Endothelial cell of umbilical vein (primary cell): ENCODE measurements around the gene ANKRD28. TPM values are rescaled to one million over a fixed set of nuclear protein-coding genes. Genes with fewer than 3 reads are reported as not detected.

Experiments
- BruUV-seq: library from RNA; stranded (reverse); fragments of 400-500 nt; replicated peaks from 2 replicates; lab custom pipeline; 2021; lab: Mats Ljungman, UMichigan
- CTCF ChIA-PET: fragments of 300-600, 350-600 bp; sonication (Branson Sonifier 250); formaldehyde crosslinking; loops from one replicate; lab custom pipeline; 2021; ENCODE audit warnings: antibody characterized with exemption, inconsistent platforms; lab: Charles Lee
- POLR2A ChIA-PET: fragments of 300-600, 350-600 bp; sonication (Branson Sonifier 250); formaldehyde crosslinking; loops from one replicate; lab custom pipeline; 2021; ENCODE audit warnings: antibody characterized with exemption, inconsistent platforms; lab: Charles Lee
- DNase-seq: peaks from one replicate; pipeline ENCODE4 v3.0.0-alpha.2; 2011; ENCODE audit warnings: low read depth, low spot score
- FAIRE-seq: peaks from 2 replicates; lab custom pipeline; 2011; peaks lifted over from hg19 to GRCh38; lab: Jason Lieb, UNC
- H2AFZ ChIP-seq: 2 replicates; pipeline ENCODE4 v1.6.0; 2012; ENCODE audit warnings: low read depth, low read length, control low read depth, inconsistent platforms
- H3K27ac ChIP-seq: 2 replicates; pipeline ENCODE4 v1.5.1; 2011; ENCODE audit warnings: low read depth, mild to moderate bottlenecking, control low read depth, low read length, moderate library complexity; ENCODE audit not compliant: insufficient read depth
- H3K27me3 ChIP-seq, 2 experiments: 2 replicates each; pipeline versions ENCODE4 v1.6.0 to v1.6.1; 2011; ENCODE audit warnings: low read length in 2 of 2, mixed read lengths in 1 of 2; ENCODE audit not compliant: control insufficient read depth in 2 of 2, insufficient read depth in 2 of 2
- H3K36me3 ChIP-seq, 2 experiments: 2 replicates in 1 of 2; 3 replicates in 1 of 2; pipeline ENCODE4 v1.5.1; 2011; ENCODE audit warnings: low read length in 2 of 2, mild to moderate bottlenecking in 1 of 2, moderate library complexity in 1 of 2; ENCODE audit not compliant: control insufficient read depth in 2 of 2, insufficient read depth in 2 of 2; ENCODE audit errors: extremely low read depth in 1 of 2
- H3K4me1 ChIP-seq: 3 replicates; pipeline ENCODE4 v1.5.1; 2011; ENCODE audit warnings: mild to moderate bottlenecking, low read length; ENCODE audit not compliant: control insufficient read depth, insufficient read depth; ENCODE audit errors: extremely low read depth
- H3K4me2 ChIP-seq: 2 replicates; pipeline ENCODE4 v1.6.1; 2011; ENCODE audit warnings: low read length, control low read depth, mixed read lengths; ENCODE audit not compliant: insufficient read depth
- H3K4me3 ChIP-seq, 3 experiments: fragments of 200-600 bp in 1 of 3; sonication (generic), shearing (Covaris generic) in 1 of 3; replicated peaks in 1 of 3; 2 replicates each; pipeline ENCODE4 v1.5.1; 2011 to 2016; ENCODE audit warnings: control low read depth in 3 of 3, low read length in 3 of 3, mild to moderate bottlenecking in 2 of 3, inconsistent platforms in 1 of 3, low read depth in 1 of 3, moderate library complexity in 1 of 3; ENCODE audit not compliant: insufficient read depth in 1 of 3
- H3K79me2 ChIP-seq: 2 replicates; pipeline ENCODE4 v1.6.0; 2012; ENCODE audit warnings: low read length, inconsistent platforms; ENCODE audit not compliant: control insufficient read depth, insufficient read depth
- H3K9ac ChIP-seq: replicated peaks from 2 replicates; pipeline ENCODE3; 2011; ENCODE audit warnings: low read length, control low read depth; ENCODE audit not compliant: insufficient read depth; ENCODE audit errors: extremely low read depth
- H3K9me1 ChIP-seq: replicated peaks from 3 replicates; pipeline ENCODE4 v1.6.0; 2011; ENCODE audit warnings: mild to moderate bottlenecking, low read length; ENCODE audit not compliant: control insufficient read depth, insufficient read depth; ENCODE audit errors: extremely low read depth
- H3K9me3 ChIP-seq: replicated peaks from 2 replicates; pipeline ENCODE4 v1.5.1; 2012; ENCODE audit warnings: low read length, inconsistent platforms; ENCODE audit not compliant: control insufficient read depth, insufficient read depth
- H4K20me1 ChIP-seq: replicated peaks from 2 replicates; pipeline ENCODE3; 2011; ENCODE audit warnings: mild to moderate bottlenecking, low read length; ENCODE audit not compliant: control insufficient read depth, insufficient read depth; ENCODE audit errors: extremely low read depth
- EZH2 ChIP-seq: IDR thresholded peaks from 2 replicates; pipeline ENCODE4 v1.6.1; 2012; ENCODE audit warnings: borderline replicate concordance, low read depth, mild to moderate bottlenecking, moderate library complexity, low read length, inconsistent platforms; ENCODE audit not compliant: severe bottlenecking
- FOS ChIP-seq: IDR thresholded peaks from 2 replicates; pipeline ENCODE4 v1.6.1; 2011; ENCODE audit warnings: mild to moderate bottlenecking, low read length, moderate library complexity, borderline replicate concordance; ENCODE audit not compliant: insufficient read depth
- POLR2AphosphoS5 ChIP-seq: IDR thresholded peaks from 2 replicates; pipeline ENCODE4 v1.6.1; 2012; ENCODE audit warnings: low read depth, mild to moderate bottlenecking, control low read depth, low read length, moderate library complexity; ENCODE audit not compliant: insufficient read depth
- dilution Hi-C: fragments of 300-500 bp; cut with MboI; formaldehyde crosslinking; loops from one replicate; pipeline ENCODE4 v1.15.0; 2019; ENCODE audit warnings: low sequenced_read_pairs; ENCODE audit not compliant: extremely low pct_ligation_motif_present
- intact Hi-C: fragments of 100-400 bp; cut with micrococcal nuclease; formaldehyde crosslinking; loops from one replicate; pipeline ENCODE4 v1.10.0; 2022
- polyA plus RNA-seq, 4 experiments: library from polyadenylated mRNA; depleted of rRNA in 3 of 4; stranded (reverse) in 3 of 4; unstranded in 1 of 4; fragments of >200 nt; gene quantifications; 2 replicates each; pipeline versions ENCODE4 v1.2.1 to v1.2.3, GENCODE V29; 2011 to 2012; ENCODE audit warnings: missing spikeins in 1 of 4
- total RNA-seq: library from RNA; stranded (reverse); gene quantifications from 2 replicates; pipeline ENCODE4 v1.2.3, GENCODE V29; 2021
- TF ChIP-seq, protein P1 (sequence below), 2 donors: IDR thresholded peaks; 1 replicate in 1 of 2; 2 replicates in 1 of 2; pipeline ENCODE4 v1.5.1; 2011; ENCODE audit warnings: low read length in 2 of 2, mild to moderate bottlenecking in 2 of 2, moderate library complexity in 2 of 2, control low read depth in 1 of 2, inconsistent platforms in 1 of 2, low read depth in 1 of 2; ENCODE audit not compliant: insufficient read depth in 1 of 2; ENCODE audit errors: extremely low read depth in 1 of 2
- TF ChIP-seq, protein P2 (sequence below): IDR thresholded peaks from 2 replicates; pipeline ENCODE4 v1.6.1; 2011; ENCODE audit not compliant: insufficient read depth, insufficient read length

Gene ANKRD28
- total and polyA plus RNA-seq, 2 donors (not counting 3 experiments of a cell fraction or from before 2014, with no cell fraction given), result 36.7 to 97.3 TPM

DNA sequence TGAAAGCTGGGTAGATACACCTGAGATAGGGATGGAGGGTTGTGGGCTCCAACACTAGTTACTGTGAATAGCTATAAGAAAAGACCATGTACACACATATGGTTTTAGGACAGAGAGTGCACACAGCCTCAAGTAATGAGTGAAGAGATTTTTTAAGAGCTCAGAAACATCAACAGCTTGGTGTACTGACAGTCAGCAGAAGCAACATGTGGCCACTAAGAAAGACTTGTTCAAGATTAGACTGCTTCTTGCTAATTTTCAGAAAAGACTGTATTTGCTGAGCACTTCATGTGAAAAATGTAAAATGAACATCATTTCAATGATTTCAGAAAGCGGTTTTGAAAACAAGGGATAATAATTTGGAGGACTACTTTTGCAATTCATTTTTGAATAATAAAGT, 10.3 kb downstream of the ANKRD28 start:
- no peaks in the 10 kb centered on the region for H3K9me1 ChIP-seq
- H3K9ac ChIP-seq, result no peak overlapping the region
- no peaks in the 10 kb centered on the region for H3K9me3 ChIP-seq
- no peak overlapping the region for H3K4me2 ChIP-seq
- TF ChIP-seq, protein P1, sequence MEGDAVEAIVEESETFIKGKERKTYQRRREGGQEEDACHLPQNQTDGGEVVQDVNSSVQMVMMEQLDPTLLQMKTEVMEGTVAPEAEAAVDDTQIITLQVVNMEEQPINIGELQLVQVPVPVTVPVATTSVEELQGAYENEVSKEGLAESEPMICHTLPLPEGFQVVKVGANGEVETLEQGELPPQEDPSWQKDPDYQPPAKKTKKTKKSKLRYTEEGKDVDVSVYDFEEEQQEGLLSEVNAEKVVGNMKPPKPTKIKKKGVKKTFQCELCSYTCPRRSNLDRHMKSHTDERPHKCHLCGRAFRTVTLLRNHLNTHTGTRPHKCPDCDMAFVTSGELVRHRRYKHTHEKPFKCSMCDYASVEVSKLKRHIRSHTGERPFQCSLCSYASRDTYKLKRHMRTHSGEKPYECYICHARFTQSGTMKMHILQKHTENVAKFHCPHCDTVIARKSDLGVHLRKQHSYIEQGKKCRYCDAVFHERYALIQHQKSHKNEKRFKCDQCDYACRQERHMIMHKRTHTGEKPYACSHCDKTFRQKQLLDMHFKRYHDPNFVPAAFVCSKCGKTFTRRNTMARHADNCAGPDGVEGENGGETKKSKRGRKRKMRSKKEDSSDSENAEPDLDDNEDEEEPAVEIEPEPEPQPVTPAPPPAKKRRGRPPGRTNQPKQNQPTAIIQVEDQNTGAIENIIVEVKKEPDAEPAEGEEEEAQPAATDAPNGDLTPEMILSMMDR (IDR thresholded peaks at IDR 0.05; ENCODE audit: extremely low read depth in 1 of 2, insufficient read depth in 1 of 2, low read depth in 1 of 2, low read length in 2 of 2), result no peak
- TF ChIP-seq, protein P2, sequence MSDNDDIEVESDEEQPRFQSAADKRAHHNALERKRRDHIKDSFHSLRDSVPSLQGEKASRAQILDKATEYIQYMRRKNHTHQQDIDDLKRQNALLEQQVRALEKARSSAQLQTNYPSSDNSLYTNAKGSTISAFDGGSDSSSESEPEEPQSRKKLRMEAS, result no peak
- TF ChIP-seq EZH2 (no peak), FOS (no peak), POLR2AphosphoS5 (no peak)
- POLR2A ChIA-PET, result interaction anchor here (0.9 kb wide), 1 partner anchor 10 kb away, joined by 3 read pairs; no protein-coding TSS in a partner anchor
- H3K36me3 ChIP-seq, result no peaks in the 10 kb centered on the region
- no peak for FAIRE-seq
- BruUV-seq, result no TSS peak
- intact Hi-C loops, result no loop called here
- no peak overlapping the region for H3K27ac ChIP-seq
- dilution Hi-C loops, result no loop called here
- peaks cover 19% of the 10 kb centered on the region for H3K4me1 ChIP-seq
- peaks cover 96% of the 10 kb centered on the region for H3K79me2 ChIP-seq
- no peak overlapping the region for H3K4me3 ChIP-seq
- H2AFZ ChIP-seq, result no peak overlapping the region
- CTCF ChIA-PET, result interaction anchor here (0.7 to 1.8 kb wide), 3 partner anchors 10 to 24 kb away, joined by 3 to 9 read pairs (median 5); partner anchors contain the start of gene ANKRD28
- H4K20me1 ChIP-seq, result peaks cover 2% of the 10 kb centered on the region
- H3K27me3 ChIP-seq, result no peaks in the 10 kb centered on the region
- DNase-seq, result no peak
